H1 (cell line): Measurements from ENCODE around the gene KCNK7. TPM values are rescaled to one million over a fixed set of nuclear protein-coding genes. Genes with fewer than 3 reads are reported as not detected.

ENCODE experiments used
- BACH1 ChIP-seq: IDR thresholded peaks from 2 replicates; pipeline ENCODE4 v1.6.1; 2012; ENCODE audit warnings: low read length, improper control_type of control experiment
- CTBP2 ChIP-seq: IDR thresholded peaks from 2 replicates; pipeline ENCODE4 v1.7.0; 2011; ENCODE audit warnings: borderline replicate concordance, mild to moderate bottlenecking, moderate library complexity, mixed read lengths, low read length; ENCODE audit not compliant: insufficient read depth, insufficient read length
- GTF2F1 ChIP-seq: IDR thresholded peaks from 2 replicates; pipeline ENCODE4 v1.6.1; 2012; ENCODE audit warnings: low read depth, low read length, improper control_type of control experiment, borderline replicate concordance
- RBBP5 ChIP-seq: IDR thresholded peaks from 2 replicates; pipeline ENCODE4 v1.7.1; 2012; ENCODE audit warnings: low read depth, mild to moderate bottlenecking, inconsistent platforms, low read length, moderate library complexity, borderline replicate concordance
- TAF7 ChIP-seq: optimal IDR thresholded peaks from 2 replicates; pipeline ENCODE3; 2011; ENCODE audit warnings: low read depth, mild to moderate bottlenecking, inconsistent platforms, low read length, moderate library complexity, borderline replicate concordance
- polyA plus RNA-seq, 7 experiments: library from polyadenylated mRNA; depleted of rRNA in 3 of 7; stranded (reverse) in 5 of 7; unstranded in 2 of 7; fragments of >200 nt in 5 of 7; fragments of 200-250 nt in 2 of 7; gene quantifications; 1 replicate in 5 of 7; 2 replicates in 1 of 7; 4 replicates in 1 of 7; pipeline versions ENCODE4 v1.2.1 to v1.2.3, GENCODE V29; 2011 to 2013; ENCODE audit warnings: missing spikeins in 2 of 7, mixed read lengths in 2 of 7
- total RNA-seq: library from RNA; stranded (reverse); fragmentation: NEBNext Ultra II Directional; extraction: Animal tissue kit (Norgen Biotek cat#: 25700); gene quantifications from 2 replicates; pipeline ENCODE4 v1.2.1, GENCODE V29; 2021
- TF ChIP-seq, protein P1 (sequence below): IDR thresholded peaks from 2 replicates; pipeline ENCODE4 v1.6.1; 2011; ENCODE audit warnings: low read depth, mild to moderate bottlenecking, low read length; ENCODE audit not compliant: insufficient read depth

The KCNK7 gene
- total and polyA plus RNA-seq, 2 of the 8 experiments (the other 6 are each of a cell fraction or from before 2014, with no cell fraction given) = 0.74 to 1.0 TPM

DNA sequence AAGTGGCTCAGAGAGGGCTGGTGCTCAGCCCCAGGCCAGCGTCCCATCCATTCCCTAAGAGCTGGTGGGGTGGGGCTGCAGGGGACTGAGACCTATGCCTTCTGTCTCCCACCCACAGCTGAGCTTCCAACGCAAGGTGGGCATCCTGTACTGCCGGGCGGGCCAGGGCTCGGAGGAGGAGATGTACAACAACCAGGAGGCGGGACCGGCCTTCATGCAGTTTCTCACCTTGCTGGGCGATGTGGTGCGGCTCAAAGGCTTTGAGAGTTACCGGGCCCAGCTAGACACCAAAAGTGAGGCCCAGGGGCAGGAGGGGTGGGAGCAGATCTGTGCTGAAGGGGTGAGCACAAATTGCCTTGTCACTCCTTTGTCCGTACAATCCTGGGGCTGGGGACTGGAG is 49.2 kb upstream of the KCNK7 start (continued):
- TF ChIP-seq TAF7 = no peak
- no peak for TF ChIP-seq RBBP5
- TF ChIP-seq BACH1 = no peak
- no peak for TF ChIP-seq CTBP2
- TF ChIP-seq GTF2F1 = no peak
- TF ChIP-seq, protein P1, sequence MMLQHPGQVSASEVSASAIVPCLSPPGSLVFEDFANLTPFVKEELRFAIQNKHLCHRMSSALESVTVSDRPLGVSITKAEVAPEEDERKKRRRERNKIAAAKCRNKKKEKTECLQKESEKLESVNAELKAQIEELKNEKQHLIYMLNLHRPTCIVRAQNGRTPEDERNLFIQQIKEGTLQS = no peak
